Neural cell (in vitro differentiated cells): ENCODE measurements around the gene MAG. TPM values are rescaled to one million over a fixed set of nuclear protein-coding genes. Genes with fewer than 3 reads are reported as not detected.

Experiments used
- H2AFZ ChIP-seq: fragments of 200-600, 300-800 bp; sonication (generic), shearing (Covaris generic); 2 replicates; pipeline ENCODE4 v1.6.0; 2014; ENCODE audit warnings: low read depth, mild to moderate bottlenecking, antibody characterized with exemption, low read length, moderate library complexity
- H3F3A ChIP-seq: fragments of 200-600 bp; shearing (Covaris generic); 2 replicates; pipeline ENCODE4 v1.6.1; 2016; ENCODE audit warnings: mild to moderate bottlenecking, moderate library complexity, mixed read lengths, antibody characterized with exemption, low read length; ENCODE audit not compliant: insufficient read depth, poor library complexity, severe bottlenecking
- H3K27ac ChIP-seq: fragments of 200-600, 300-800 bp; sonication (generic), shearing (Covaris generic); 2 replicates; pipeline ENCODE4 v1.5.1; 2014; ENCODE audit warnings: mild to moderate bottlenecking, low read length, moderate library complexity
- H3K27me3 ChIP-seq: fragments of 300-800, 200-600 bp; sonication (generic), shearing (Covaris generic); 2 replicates; pipeline ENCODE4 v1.6.0; 2014; ENCODE audit warnings: mild to moderate bottlenecking, low read depth, low read length, moderate library complexity; ENCODE audit not compliant: insufficient read depth
- H3K36me3 ChIP-seq: fragments of 300-800, 200-600 bp; sonication (generic), shearing (Covaris generic); 2 replicates; pipeline ENCODE4 v1.5.1; 2014; ENCODE audit warnings: mild to moderate bottlenecking, antibody characterized with exemption, low read length, moderate library complexity; ENCODE audit not compliant: insufficient read depth
- H3K4me2 ChIP-seq: fragments of 300-800, 200-600 bp; sonication (generic), shearing (Covaris generic); 2 replicates; pipeline ENCODE4 v1.6.0; 2014; ENCODE audit warnings: mild to moderate bottlenecking, low read length
- H3K4me3 ChIP-seq: fragments of 300-800, 200-600 bp; sonication (generic), shearing (Covaris generic); 2 replicates; pipeline ENCODE4 v1.5.1; 2014; ENCODE audit warnings: mild to moderate bottlenecking, low read length, moderate library complexity
- H3K79me2 ChIP-seq: fragments of 200-600 bp; shearing (Covaris generic); replicated peaks from 2 replicates; pipeline ENCODE4 v1.6.0; 2014; ENCODE audit warnings: mild to moderate bottlenecking, low read length, moderate library complexity; ENCODE audit not compliant: insufficient read depth
- H3K9ac ChIP-seq: fragments of 300-800, 200-600 bp; sonication (generic), shearing (Covaris generic); 2 replicates; pipeline ENCODE4 v1.6.1; 2016; ENCODE audit warnings: mild to moderate bottlenecking, low read length, mixed read lengths
- H3K9me2 ChIP-seq: fragments of 200-600 bp; shearing (Covaris generic); 2 replicates; pipeline ENCODE4 v1.6.1; 2016; ENCODE audit warnings: mild to moderate bottlenecking, low read length, mixed read lengths; ENCODE audit not compliant: insufficient read depth
- H3K9me3 ChIP-seq: fragments of 200-600, 300-800 bp; sonication (generic), shearing (Covaris generic); 2 replicates; pipeline ENCODE4 v1.6.1; 2016; ENCODE audit warnings: mild to moderate bottlenecking, mixed run types, low read length, moderate library complexity, mixed read lengths
- H4K20me1 ChIP-seq: fragments of 200-600 bp; shearing (Covaris generic); 2 replicates; pipeline ENCODE4 v1.6.1; 2016; ENCODE audit warnings: mild to moderate bottlenecking, mixed run types; ENCODE audit not compliant: insufficient read depth
- EP300 ChIP-seq: fragments of 450-650 bp; conservative IDR thresholded peaks from 2 replicates; pipeline ENCODE4 v1.6.1; 2014; ENCODE audit warnings: antibody characterized with exemption, mild to moderate bottlenecking, moderate library complexity; ENCODE audit not compliant: poor library complexity, severe bottlenecking
- EZH2 ChIP-seq: fragments of 200-600, 300-800 bp; shearing (Covaris generic), sonication (generic); IDR thresholded peaks from 2 replicates; pipeline ENCODE4 v1.6.1; 2014; ENCODE audit warnings: antibody characterized with exemption, low read length, borderline replicate concordance, mild to moderate bottlenecking; ENCODE audit not compliant: insufficient read depth, poor library complexity, severe bottlenecking
- MXI1 ChIP-seq: fragments of 450-650 bp; conservative IDR thresholded peaks from 2 replicates; pipeline ENCODE4 v1.6.1; 2014; ENCODE audit warnings: antibody characterized with exemption, mild to moderate bottlenecking; ENCODE audit not compliant: poor library complexity, severe bottlenecking
- POLR2AphosphoS5 ChIP-seq: IDR thresholded peaks from 2 replicates; pipeline ENCODE4 v1.6.1; 2012
- RAD21 ChIP-seq: fragments of 450-650 bp; conservative IDR thresholded peaks from 2 replicates; pipeline ENCODE4 v1.6.1; 2014; ENCODE audit warnings: antibody characterized with exemption, mild to moderate bottlenecking, moderate library complexity
- SMC3 ChIP-seq: fragments of 450-650 bp; conservative IDR thresholded peaks from 2 replicates; pipeline ENCODE4 v1.6.1; 2014; ENCODE audit warnings: antibody characterized with exemption, mild to moderate bottlenecking, moderate library complexity; ENCODE audit not compliant: poor library complexity
- TAF1 ChIP-seq: IDR thresholded peaks from 2 replicates; pipeline ENCODE4 v1.6.1; 2012; ENCODE audit warnings: low read depth
- polyA plus RNA-seq: library from polyadenylated mRNA; depleted of rRNA; stranded (reverse); fragments of >200 nt; gene quantifications from 2 replicates; pipeline ENCODE4 v1.2.3, GENCODE V29; 2014
- TF ChIP-seq, protein P1 (sequence below): fragments of 450-650 bp; IDR thresholded peaks from 2 replicates; pipeline ENCODE4 v1.5.1; 2014; ENCODE audit warnings: antibody characterized with exemption, mild to moderate bottlenecking, moderate library complexity; ENCODE audit not compliant: poor library complexity, severe bottlenecking
- TF ChIP-seq, protein P2 (sequence below): IDR thresholded peaks from 2 replicates; pipeline ENCODE4 v1.6.1; 2012; ENCODE audit warnings: borderline replicate concordance

The MAG gene
- polyA plus RNA-seq, 1 donor from 2014 or later: not detected

DNA sequence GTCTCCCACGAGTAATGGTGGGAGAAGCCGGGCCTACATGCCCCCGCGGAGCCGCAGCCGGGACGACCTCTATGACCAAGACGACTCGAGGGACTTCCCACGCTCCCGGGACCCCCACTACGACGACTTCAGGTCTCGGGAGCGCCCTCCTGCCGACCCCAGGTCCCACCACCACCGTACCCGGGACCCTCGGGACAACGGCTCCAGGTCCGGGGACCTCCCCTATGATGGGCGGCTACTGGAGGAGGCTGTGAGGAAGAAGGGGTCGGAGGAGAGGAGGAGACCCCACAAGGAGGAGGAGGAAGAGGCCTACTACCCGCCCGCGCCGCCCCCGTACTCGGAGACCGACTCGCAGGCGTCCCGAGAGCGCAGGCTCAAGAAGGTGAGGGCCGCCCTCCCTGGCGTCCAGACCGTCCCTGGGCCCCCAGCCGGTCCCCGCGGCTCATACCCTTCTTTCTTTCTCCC is 24.6 kb upstream of the MAG start:
- H3K9me3 ChIP-seq: no peaks in the 10 kb centered on the region
- H3K4me2 ChIP-seq: peak overlapping the region; percentile 94
- peak overlapping the region; percentile 81 for H3K27ac ChIP-seq
- no peaks in the 10 kb centered on the region for H3K9me2 ChIP-seq
- no peaks in the 10 kb centered on the region for H4K20me1 ChIP-seq
- peaks cover 6% of the 10 kb centered on the region for H3K79me2 ChIP-seq
- TF ChIP-seq MXI1 (no peak), EZH2 (no peak), POLR2AphosphoS5 (no peak), EP300 (no peak)
- TF ChIP-seq, protein P1, sequence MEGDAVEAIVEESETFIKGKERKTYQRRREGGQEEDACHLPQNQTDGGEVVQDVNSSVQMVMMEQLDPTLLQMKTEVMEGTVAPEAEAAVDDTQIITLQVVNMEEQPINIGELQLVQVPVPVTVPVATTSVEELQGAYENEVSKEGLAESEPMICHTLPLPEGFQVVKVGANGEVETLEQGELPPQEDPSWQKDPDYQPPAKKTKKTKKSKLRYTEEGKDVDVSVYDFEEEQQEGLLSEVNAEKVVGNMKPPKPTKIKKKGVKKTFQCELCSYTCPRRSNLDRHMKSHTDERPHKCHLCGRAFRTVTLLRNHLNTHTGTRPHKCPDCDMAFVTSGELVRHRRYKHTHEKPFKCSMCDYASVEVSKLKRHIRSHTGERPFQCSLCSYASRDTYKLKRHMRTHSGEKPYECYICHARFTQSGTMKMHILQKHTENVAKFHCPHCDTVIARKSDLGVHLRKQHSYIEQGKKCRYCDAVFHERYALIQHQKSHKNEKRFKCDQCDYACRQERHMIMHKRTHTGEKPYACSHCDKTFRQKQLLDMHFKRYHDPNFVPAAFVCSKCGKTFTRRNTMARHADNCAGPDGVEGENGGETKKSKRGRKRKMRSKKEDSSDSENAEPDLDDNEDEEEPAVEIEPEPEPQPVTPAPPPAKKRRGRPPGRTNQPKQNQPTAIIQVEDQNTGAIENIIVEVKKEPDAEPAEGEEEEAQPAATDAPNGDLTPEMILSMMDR: no peak
- H3K9ac ChIP-seq: peak overlapping the region; percentile 86
- no peaks in the 10 kb centered on the region for H3K36me3 ChIP-seq
- H2AFZ ChIP-seq: peak overlapping the region; percentile 65
- H3K27me3 ChIP-seq: no peaks in the 10 kb centered on the region
- H3K4me3 ChIP-seq: peak overlapping the region; percentile 94
- H3F3A ChIP-seq: no peaks in the 10 kb centered on the region

DNA sequence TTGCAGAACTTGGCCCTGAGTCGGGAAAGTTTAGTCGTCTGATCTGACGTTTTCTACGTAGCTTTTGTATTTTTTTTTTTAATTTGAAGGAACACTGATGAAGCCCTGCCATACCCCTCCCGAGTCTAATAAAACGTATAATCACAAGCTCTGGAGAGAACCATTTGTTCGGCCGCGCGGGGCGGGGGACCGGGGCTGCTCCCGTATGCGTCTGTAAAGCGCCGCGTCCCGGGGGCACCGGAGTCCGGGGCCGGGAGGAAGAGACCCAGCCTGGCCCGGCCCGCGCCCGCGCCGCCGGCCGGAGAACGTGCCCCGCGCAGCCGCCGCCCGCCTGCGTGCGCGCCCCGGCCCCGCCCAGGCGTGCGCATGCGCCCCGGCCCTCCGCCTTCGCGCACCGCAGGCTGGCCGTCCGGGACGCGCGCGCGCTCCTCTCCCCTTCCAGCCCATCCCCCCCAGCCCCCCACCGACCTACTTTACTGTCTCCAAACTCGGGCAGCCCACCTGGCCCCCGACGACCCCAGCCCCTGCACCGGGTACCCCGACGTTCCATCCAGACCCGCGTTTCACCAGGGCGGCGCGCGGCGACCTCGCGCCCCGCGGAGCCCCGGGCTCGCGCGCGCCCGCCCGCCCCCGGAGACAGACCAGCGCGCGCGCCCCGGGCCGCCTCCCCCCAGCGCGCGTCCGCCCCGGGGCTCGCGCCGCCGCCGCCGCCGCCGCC is 24.0 kb upstream of the MAG start:
- Histone ChIP-seq H3K9ac (peak overlapping the region; percentile 86), H3K27ac (peak overlapping the region; percentile 81), H3K4me3 (peak overlapping the region; percentile 94), H3K36me3 (no peaks in the 10 kb centered on the region), H4K20me1 (no peaks in the 10 kb centered on the region), H3K9me3 (no peaks in the 10 kb centered on the region), H3K9me2 (no peaks in the 10 kb centered on the region), H2AFZ (peak overlapping the region; percentile 65), H3F3A (no peaks in the 10 kb centered on the region), H3K27me3 (no peaks in the 10 kb centered on the region), H3K79me2 (peaks cover 6% of the 10 kb centered on the region), H3K4me2 (peak overlapping the region; percentile 94)
- no peak for TF ChIP-seq EZH2
- peak; percentile 36 for TF ChIP-seq MXI1
- TF ChIP-seq, protein P2, sequence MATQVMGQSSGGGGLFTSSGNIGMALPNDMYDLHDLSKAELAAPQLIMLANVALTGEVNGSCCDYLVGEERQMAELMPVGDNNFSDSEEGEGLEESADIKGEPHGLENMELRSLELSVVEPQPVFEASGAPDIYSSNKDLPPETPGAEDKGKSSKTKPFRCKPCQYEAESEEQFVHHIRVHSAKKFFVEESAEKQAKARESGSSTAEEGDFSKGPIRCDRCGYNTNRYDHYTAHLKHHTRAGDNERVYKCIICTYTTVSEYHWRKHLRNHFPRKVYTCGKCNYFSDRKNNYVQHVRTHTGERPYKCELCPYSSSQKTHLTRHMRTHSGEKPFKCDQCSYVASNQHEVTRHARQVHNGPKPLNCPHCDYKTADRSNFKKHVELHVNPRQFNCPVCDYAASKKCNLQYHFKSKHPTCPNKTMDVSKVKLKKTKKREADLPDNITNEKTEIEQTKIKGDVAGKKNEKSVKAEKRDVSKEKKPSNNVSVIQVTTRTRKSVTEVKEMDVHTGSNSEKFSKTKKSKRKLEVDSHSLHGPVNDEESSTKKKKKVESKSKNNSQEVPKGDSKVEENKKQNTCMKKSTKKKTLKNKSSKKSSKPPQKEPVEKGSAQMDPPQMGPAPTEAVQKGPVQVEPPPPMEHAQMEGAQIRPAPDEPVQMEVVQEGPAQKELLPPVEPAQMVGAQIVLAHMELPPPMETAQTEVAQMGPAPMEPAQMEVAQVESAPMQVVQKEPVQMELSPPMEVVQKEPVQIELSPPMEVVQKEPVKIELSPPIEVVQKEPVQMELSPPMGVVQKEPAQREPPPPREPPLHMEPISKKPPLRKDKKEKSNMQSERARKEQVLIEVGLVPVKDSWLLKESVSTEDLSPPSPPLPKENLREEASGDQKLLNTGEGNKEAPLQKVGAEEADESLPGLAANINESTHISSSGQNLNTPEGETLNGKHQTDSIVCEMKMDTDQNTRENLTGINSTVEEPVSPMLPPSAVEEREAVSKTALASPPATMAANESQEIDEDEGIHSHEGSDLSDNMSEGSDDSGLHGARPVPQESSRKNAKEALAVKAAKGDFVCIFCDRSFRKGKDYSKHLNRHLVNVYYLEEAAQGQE: peak; percentile 17
- no peak for TF ChIP-seq RAD21
- no peak for TF ChIP-seq SMC3
- TF ChIP-seq, protein P1: peak; percentile 11
- no peak for TF ChIP-seq TAF1
- no peak for TF ChIP-seq EP300
- peak; percentile 39 for TF ChIP-seq POLR2AphosphoS5
